HG03432 (cell line): Measurements from ENCODE around the gene ITGA4.
A peak's percentile ranks its signal among the peaks of the same experiment; 100 is the strongest.
"Not testable (repeated sequence)": the region's sequence is repeated elsewhere in the genome, so short reads cannot be mapped to it uniquely, and the experiment has no call there.

Source experiments
- ATAC-seq: cut with Tn5 transposase; IDR thresholded peaks from one replicate; pipeline ENCODE4 v1.9.1; 2021; ENCODE audit warnings: mild to moderate bottlenecking, moderate library complexity; ENCODE audit not compliant: unreplicated experiment

ITGA4 gene

DNA sequence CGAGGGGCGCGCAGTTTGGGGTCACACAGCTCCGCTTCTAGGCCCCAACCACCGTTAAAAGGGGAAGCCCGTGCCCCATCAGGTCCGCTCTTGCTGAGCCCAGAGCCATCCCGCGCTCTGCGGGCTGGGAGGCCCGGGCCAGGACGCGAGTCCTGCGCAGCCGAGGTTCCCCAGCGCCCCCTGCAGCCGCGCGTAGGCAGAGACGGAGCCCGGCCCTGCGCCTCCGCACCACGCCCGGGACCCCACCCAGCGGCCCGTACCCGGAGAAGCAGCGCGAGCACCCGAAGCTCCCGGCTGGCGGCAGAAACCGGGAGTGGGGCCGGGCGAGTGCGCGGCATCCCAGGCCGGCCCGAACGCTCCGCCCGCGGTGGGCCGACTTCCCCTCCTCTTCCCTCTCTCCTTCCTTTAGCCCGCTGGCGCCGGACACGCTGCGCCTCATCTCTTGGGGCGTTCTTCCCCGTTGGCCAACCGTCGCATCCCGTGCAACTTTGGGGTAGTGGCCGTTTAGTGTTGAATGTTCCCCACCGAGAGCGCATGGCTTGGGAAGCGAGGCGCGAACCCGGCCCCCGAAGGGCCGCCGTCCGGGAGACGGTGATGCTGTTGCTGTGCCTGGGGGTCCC lies at the start of gene ITGA4:
Gene ITGA4 (plus strand): TSS at position 266 of the 620 bp plus-strand sequence. CDS start 269 bp downstream, at position 535.
- ATAC-seq: peak; percentile 84

DNA sequence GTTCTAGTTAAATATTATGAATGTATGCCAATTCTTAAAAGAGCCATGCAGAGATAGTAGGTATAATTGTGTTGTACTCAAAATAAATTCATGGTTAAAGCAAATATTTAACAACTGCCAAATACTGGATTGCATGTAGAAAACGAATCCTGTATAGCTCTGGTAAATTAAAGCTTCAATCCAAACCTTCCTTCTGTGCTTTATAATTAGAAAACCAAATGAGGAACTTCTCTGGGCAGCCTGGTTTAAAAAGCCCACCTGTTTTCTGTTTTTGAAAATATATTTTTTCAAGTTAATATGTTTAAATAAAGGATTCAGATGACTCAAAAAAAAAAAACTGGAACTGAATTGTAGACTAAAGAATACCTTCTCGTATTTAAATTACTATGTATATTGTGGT lies 48.3 kb upstream of the ITGA4 start:
- no peak for ATAC-seq

DNA sequence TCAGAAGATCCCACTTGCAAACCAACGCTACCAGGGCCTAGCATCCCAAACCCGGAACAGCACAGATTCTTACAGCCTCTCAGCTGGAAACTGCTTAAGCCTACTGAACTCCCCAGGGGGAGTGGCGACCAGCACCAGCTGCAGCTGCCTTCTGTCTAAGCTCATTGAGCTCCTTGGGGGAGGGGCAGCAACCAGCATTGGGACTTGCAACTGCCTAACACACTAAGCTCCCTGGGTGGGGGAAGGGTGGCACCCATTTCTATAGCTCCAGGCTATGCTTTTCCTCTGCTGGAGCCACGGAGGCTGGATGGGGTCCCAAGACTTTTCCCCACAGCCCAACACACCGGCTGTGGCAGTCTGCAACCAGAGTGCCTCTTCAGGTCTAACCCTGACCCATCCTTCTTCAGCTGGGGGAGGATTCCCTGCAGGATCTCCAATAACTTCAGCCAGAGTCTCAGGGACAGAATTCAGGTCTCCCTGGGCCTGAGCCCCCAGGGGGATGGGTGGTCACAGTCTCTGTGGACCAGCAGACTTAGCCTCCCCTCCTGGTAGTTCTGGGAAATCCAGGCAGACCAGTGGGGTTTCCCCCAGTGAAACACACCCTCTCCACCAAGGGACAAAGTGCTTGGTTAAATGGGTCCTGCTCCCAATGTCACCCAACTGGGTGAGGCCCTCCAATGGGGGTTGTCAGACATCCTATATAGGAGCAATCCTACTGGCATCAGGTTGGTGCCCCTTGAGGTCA lies 45.9 kb upstream of the ITGA4 start:
- peak; percentile 99 for ATAC-seq

DNA sequence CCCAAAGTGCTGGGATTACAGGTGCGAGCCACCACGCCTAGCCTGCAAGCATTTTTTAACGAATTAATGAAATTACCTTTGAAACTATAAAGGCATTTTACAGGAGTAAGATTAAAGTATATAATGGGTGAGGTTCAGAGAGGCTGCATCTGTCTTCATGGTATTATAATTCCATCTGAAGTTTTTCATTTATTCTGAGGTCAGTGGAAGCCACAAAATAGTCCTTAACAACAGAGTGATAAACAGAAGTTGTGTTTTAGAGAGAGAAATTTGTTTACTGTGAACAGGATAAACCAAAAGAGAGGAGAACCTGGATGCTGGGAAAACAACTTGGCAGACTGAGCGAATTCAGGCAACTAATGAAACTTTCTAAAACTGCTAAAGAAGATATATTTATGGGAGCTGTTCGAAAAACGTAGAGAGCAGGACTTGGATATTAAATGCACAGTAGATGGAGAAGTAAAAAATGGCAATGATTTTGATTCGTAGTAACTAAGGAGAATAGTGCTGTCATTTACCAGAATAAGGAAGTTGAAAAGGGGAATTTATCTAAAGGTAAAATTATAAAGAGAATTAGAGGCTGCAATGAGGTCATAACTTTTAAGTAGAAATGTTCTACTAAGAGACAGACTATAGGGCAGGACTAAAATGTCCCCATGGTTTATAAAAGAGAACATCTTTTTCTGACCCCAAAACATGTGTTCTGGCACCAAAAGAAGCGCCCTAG lies 37.9 kb upstream of the ITGA4 start:
- no peak for ATAC-seq

DNA sequence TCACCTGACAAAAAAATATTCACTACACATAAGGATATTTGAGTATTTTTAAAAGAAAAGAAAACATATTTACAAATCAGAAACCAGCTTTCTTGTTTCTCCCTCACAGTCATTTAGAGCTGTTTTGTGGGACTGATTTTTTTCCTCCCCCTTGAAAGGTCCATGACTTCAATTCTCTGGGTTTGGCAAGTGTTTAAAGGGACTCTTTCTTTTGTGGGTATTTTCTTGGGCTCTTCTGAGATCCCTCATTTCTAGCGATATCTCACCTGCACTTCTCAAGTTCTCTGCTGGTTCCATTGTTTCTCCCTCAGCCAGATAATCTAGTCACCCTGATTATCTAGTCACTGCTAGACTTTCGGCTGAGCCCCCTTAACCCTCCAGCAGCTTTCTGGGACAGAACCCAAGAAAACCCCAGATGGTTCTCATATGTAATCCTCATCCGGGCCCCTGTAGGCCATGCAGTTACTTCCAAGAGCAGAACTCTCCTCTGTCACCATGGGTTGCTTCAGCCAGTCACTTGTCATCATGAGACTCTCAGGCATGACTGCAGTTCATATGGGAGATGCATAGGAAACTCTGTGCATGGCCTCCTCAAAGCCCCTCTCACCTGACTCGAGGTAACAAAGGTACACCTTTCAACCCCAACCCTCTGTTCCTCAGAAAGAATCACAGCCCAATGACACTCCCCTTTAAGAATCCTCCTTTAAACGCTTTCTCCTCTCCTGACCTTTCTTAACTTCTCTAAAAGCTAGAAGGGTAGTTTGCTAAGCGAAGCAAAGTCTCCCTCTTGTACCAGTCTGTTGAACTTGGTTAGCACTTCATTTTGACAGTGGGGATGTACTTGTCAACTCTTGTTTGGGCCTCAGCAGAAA lies 36.7 kb upstream of the ITGA4 start:
- ATAC-seq: no peak

DNA sequence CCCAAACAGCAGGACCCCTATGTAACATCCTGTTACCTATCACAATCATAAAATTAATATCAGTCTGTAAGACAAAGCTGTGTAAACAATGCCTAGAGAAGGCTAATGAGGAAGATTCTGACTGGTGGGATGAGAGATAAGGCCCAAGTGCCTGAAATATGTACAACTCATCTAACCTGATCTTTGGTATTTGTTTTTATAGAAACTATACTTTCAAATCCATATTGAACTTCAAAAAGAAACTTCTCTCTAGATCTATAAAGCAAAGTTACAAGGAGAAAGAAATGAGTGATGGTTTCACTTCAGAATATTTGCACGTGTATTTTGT lies 36.1 kb upstream of the ITGA4 start:
- no peak for ATAC-seq

DNA sequence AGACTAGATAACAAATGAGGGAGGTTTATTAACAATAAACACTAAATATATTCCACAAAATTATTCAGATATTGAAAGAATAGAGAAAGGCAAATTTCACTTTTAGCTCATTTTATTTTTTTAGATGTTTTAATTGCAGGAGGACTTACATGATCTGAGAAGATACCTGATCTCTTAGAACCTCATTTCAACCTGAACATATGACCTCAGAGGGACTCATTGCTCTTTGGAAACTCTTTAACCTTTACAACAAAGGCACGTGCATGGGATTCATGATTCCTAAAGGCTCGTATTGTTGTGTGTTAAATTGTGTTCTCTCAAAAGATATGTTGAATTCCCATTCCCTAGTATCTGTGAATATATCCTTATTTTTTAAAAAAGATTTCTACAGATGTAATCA lies 35.7 kb upstream of the ITGA4 start:
- no peak for ATAC-seq

DNA sequence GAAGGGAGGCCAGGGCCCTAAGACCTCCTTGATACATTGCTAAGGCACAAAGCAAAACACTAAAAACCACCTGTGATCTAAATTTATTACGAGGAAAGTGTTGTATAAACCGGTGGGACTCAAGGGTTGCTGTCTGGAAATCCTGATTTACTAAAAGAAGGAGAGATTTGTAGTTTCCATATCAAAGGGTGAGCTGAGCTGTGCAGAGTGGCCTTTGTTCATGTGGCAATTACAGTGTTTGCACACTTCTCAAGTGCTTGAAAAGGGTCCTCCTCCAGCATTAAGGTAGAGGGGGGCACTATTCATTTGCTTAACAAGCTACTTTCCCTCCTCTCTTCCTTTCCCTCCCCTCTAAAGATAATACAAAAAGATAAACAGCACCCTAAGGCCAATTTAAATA lies 30.5 kb upstream of the ITGA4 start:
- ATAC-seq: no peak

DNA sequence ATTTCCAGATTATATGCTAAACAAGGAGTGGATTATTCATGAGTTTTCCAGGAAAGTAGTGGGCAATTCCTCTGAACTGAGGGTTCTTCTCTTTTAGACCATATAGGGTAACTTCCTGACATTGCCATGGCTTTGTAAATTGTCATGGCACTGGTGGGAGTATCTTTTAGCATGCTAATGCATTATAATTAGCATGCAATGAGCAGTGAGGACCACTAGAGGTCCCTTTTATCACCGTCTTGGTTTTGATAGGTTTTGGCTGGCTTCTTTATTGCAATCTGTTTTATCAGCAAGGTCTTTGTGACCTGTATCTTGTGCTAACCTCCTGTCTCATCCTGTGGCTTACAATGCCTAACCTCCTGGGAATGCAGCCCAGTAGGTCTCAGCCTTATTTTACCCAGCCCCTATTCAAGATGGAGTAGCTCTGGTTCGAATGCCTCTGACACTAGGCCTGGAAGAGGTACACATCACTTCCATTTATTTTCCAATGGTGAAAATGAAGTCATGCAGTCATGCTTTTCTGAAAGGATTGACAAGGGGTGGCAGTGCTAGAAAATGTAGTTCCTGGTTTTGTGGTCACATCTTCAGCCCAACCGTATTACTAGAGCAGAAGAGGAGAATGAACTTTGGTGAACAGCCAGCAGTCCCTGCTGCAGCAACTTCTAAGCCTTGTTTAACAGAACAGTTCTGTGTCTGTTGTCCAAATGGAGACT lies 26.6 kb upstream of the ITGA4 start:
- ATAC-seq: no peak

DNA sequence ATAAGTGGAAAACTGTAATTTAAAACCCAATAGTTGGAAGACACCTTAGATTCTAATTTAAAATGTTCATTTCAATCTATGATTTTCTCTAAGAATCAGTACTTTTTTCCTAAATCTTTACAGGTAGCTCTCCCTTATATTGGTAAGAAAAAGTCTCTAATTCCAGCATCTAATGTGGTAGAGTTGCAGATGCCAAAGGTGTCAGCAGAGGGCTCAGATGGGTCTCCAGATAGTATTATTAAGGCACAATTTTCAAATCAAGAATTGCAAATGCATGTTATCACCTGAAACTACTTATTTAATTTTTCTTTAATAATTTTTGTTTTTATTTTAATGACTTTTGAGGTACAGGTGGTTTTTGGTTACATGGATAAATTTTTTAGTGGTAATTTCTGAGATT lies 25.5 kb upstream of the ITGA4 start:
- ATAC-seq: no peak

DNA sequence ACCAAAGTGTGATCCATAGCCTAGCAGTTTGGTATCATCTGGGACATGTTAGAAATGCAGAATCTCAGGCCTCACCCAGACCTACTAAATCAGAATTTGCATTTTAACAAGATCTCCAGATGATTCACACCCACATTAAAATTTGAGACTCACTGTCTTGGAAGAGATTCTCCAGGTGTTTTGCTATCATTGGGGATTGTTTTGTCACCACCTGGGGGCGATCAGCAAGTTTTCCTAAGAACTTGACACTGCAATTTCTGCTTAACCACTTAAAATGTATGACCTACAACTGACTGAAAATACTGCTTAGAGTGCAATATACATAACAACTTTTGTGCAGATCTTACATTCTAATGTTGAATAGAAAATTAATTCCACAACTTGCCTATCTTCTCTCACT lies 18.9 kb upstream of the ITGA4 start:
- ATAC-seq: no peak

DNA sequence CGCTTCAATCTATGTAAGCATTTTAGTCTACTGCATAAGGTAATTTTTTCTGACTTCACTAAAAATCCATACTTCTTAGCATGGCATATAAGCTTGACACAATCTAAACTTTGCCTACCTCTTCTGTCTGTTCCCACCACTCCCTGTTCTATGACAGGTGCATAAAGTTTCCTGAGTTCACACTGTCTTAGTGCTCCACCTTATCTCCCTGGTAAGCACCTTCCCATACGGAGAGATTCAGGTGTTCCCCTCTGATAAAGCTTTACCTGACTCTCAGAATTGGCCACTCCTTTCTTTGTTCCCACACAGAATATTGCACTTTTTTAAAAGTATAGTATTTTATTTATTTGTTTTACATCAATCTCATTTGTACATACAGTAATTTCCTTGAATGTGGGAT lies 16.8 kb upstream of the ITGA4 start:
- no peak for ATAC-seq

DNA sequence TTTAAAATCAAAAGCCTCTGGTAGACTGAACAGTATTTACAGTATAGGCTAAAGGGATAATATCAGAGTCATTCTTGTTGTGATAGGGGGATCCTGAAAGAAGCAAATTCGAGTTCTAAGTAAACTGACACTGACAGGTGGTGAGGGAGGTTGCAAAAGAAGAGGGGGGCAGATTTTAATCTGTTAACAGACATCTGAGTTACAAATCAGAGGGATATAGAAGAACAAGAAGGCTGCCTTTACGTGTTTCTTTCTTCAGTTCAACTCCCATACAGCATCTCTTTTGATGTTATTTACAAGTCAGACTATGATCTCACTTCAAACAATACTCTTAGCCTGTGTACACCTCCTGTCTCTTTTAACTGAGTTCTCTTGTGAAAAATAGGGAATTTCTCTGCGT lies 16.3 kb upstream of the ITGA4 start:
- no peak for ATAC-seq

DNA sequence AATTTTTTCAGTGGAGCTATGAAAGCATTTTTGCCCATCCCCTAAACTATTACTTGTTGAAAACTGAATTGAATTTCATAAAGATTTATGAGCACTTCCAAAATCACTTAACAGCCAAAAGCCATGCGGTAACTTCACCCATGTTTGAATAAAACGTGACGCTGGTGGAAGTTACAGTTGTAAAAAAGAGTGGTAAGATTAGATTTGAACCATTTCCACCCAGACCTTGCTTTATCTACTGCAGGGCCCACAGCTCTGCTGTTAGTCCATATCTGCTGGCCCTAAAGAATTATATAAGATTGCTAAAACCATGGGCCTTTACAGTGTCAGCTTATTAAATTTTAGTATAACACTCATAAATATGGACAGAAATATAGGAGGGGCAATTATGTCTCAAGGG lies 15.5 kb upstream of the ITGA4 start:
- ATAC-seq: no peak

DNA sequence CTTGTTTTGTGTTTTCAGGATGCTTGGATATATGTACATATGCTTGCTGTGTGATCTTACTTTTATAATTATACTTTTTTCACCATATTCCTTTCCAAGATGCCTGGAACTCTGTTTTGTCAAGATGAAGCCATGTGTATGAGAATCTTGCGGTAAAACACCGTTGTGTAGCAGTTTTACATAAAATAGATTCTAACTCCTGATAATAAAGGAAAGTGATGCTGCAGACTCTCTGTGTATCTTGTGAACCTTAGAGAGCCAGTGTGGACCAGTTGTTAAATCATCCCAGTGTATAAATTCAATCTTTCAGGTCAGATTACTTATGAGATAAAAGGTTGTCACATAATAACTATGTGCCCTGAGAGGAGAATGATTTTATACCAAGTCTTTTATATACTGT lies 12.5 kb upstream of the ITGA4 start:
- no peak for ATAC-seq

DNA sequence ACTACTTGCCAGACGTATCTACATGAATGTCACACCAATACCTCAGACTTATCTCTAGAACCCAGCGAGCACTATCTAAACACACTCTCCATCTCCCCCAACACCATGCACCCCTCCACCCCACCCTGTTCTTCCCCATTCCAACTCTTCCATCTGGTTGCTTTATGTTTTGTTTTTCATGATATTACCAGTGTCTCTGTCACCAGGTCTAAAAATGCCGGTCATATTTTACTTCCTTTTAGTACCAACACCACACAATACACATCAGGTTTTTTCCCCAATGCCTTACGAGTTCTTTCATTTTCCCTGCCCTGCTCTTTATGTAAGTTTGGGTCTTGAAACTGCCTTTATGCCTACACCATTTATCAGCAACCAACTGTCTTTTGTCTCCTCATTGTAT lies 10.2 kb upstream of the ITGA4 start:
- ATAC-seq: peak; percentile 75

DNA sequence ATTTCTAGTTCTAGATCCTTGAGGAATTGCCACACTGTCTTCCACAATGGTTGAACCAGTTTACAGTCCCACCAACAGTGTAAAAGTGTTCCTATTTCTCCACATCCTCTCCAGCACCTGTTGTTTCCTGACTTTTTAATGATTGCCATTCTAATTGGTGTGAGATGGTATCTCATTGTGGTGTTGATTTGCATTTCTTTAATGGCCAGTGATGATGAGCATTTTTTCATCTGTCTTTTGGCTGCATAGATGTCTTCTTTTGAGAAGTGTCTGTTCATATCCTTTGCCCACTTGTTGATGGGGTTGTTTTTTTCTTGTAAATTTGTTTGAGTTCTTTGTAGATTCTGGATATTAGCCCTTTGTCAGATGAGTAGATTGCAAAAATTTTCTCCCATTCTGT lies 7.9 kb upstream of the ITGA4 start:
- not testable (repeated sequence) for ATAC-seq

DNA sequence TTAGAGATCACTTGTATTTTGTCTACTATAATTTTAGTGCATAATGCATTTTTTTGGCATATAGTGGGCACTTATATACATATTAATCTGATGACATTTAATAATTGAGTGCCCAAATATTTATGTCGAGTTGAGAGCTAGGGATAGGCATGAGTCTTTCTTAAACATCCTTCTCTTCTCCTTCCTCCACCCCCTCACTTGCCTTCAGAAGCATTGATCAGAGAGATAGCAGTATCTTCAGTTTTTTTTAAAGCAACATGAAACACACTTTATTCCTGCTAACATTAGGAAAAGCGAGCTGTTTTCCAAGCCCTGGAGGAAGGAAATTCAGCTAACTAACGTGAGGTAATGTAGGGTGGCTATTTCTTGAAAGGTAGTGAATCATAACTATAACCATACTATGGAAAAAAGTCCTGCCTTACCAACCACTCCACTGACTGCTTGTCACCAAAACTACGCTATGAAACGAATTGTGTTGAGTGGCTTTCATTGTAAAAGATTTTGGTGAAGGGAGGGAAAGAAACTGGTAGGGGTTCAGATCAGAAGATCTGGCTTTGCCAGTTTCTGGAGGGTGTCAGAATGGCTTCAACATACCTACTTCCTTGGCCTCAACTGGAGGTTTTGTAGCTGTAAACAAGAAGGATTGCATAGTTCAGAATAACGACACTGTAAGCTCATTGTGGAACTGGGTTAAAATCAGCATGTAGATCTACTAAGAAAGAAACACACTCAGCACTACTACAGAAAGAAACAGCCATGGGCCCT lies 2.3 kb upstream of the ITGA4 start:
- no peak for ATAC-seq

DNA sequence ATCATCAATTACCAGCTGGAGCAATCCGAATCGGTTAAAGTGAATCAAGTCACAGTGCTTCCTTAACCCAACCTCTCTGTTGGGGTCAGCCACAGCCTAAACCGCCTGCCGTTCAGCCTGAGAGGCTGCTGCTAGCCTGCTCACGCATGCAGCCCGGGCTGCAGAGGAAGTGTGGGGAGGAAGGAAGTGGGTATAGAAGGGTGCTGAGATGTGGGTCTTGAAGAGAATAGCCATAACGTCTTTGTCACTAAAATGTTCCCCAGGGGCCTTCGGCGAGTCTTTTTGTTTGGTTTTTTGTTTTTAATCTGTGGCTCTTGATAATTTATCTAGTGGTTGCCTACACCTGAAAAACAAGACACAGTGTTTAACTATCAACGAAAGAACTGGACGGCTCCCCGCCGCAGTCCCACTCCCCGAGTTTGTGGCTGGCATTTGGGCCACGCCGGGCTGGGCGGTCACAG lies 496 bp upstream of the ITGA4 start:
- ATAC-seq: peak; percentile 82
